K562 (cell line): Measurements from ENCODE around the gene IP6K2. TPM values are rescaled to one million over a fixed set of nuclear protein-coding genes. Genes with fewer than 3 reads are reported as not detected.
A peak's percentile ranks its signal among the peaks of the same experiment; 100 is the strongest.

Experiments used
- BRD4 ChIP-seq: fragments of 200-600 bp; sonication (generic); IDR thresholded peaks from 2 replicates; pipeline ENCODE4 v1.6.1; 2017; ENCODE audit warnings: inconsistent platforms
- CHD4 ChIP-seq: fragments of 200-600 bp; sonication (generic); IDR thresholded peaks from 3 replicates; pipeline ENCODE4 v1.6.1; 2012; ENCODE audit warnings: low read depth, mild to moderate bottlenecking, mixed read lengths, low read length, inconsistent platforms; ENCODE audit not compliant: insufficient read depth, insufficient replicate concordance, poor library complexity, severe bottlenecking
- EHMT2 ChIP-seq: fragments of 450-650 bp; IDR thresholded peaks from 2 replicates; pipeline ENCODE4 v1.6.1; 2018; ENCODE audit warnings: antibody characterized with exemption
- ESRRB ChIP-seq: fragments of 250-450 bp; sonication (Bioruptor Pico); IDR thresholded peaks from 2 replicates; pipeline ENCODE4 v1.5.0; 2020; ENCODE audit warnings: mild to moderate bottlenecking, moderate library complexity, borderline replicate concordance
- FOXM1 ChIP-seq, 2 experiments: fragments of 450-650 bp in 1 of 2; sonication (generic) in 1 of 2; formaldehyde crosslinking in 1 of 2; IDR thresholded peaks; 2 replicates each; pipeline versions ENCODE4 v1.6.1 to v1.9.0; 2017 to 2022; ENCODE audit warnings: low read depth in 2 of 2, mild to moderate bottlenecking in 2 of 2, missing genetic modification reagents in 1 of 2, moderate library complexity in 1 of 2
- KAT8 ChIP-seq: fragments of 450-650 bp; IDR thresholded peaks from 2 replicates; pipeline ENCODE4 v1.6.1; 2016; ENCODE audit warnings: low read depth, mild to moderate bottlenecking
- MTA2 ChIP-seq: fragments of 450-650 bp; IDR thresholded peaks from 2 replicates; pipeline ENCODE4 v1.6.1; 2016; ENCODE audit warnings: low read depth
- MYNN ChIP-seq, 2 experiments: sonication (generic); formaldehyde crosslinking in 1 of 2; IDR thresholded peaks; 2 replicates each; pipeline versions ENCODE4 v1.5.0 to v1.6.1; 2016 to 2020; ENCODE audit warnings: antibody characterized with exemption in 1 of 2, missing genetic modification reagents in 1 of 2
- NFIC ChIP-seq: fragments of 450-650 bp; IDR thresholded peaks from 2 replicates; pipeline ENCODE4 v1.6.1; 2017; ENCODE audit warnings: mild to moderate bottlenecking, inconsistent platforms
- PHB ChIP-seq: fragments of 250-450 bp; sonication (Bioruptor Pico); IDR thresholded peaks from 2 replicates; pipeline ENCODE4 v1.5.0; 2021
- RBBP5 ChIP-seq: fragments of 200-600 bp; sonication (generic); IDR thresholded peaks from 2 replicates; pipeline ENCODE4 v1.6.1; 2012; ENCODE audit warnings: borderline replicate concordance, mild to moderate bottlenecking, low read length, control low read depth, inconsistent platforms; ENCODE audit not compliant: insufficient read depth, poor library complexity, severe bottlenecking
- SMC3 ChIP-seq: conservative IDR thresholded peaks from 2 replicates; pipeline ENCODE4 v1.6.1; 2011; ENCODE audit warnings: low read depth, low read length, improper control_type of control experiment; ENCODE audit not compliant: insufficient read depth
- ZFP30 ChIP-seq: fragments of 250-450 bp; sonication (Bioruptor Pico); IDR thresholded peaks from 2 replicates; pipeline ENCODE4 v1.8.0; 2022; ENCODE audit warnings: moderate library complexity, mild to moderate bottlenecking, inconsistent platforms, borderline replicate concordance
- ZNF436 ChIP-seq: fragments of 250-450, 450-650 bp; sonication (Bioruptor Pico); formaldehyde crosslinking; IDR thresholded peaks from 2 replicates; pipeline ENCODE4 v1.7.0; 2020; ENCODE audit warnings: mild to moderate bottlenecking
- ZNF57 ChIP-seq: fragments of 450-650 bp; formaldehyde crosslinking; IDR thresholded peaks from 2 replicates; pipeline ENCODE4 v1.4.0; 2020; ENCODE audit warnings: mild to moderate bottlenecking, moderate library complexity
- polyA plus RNA-seq, 8 experiments: library from polyadenylated mRNA; depleted of rRNA in 4 of 8; stranded (reverse) in 5 of 8; unstranded in 3 of 8; fragments of >200 nt; fragmentation: Nextera tagmentation in 2 of 8; fragmentation: Illumina TruSeq in 1 of 8; extraction: Ambion mirVana in 2 of 8; extraction: Trizol in 1 of 8; gene quantifications; 2 replicates each; pipeline versions ENCODE4 v1.2.1 to v1.2.3, GENCODE V29; 2011 to 2014; ENCODE audit warnings: inconsistent platforms in 1 of 8, missing spikeins in 1 of 8
- total RNA-seq, 7 experiments: library from RNA; depleted of rRNA in 6 of 7; stranded (reverse); fragments of >200 nt in 6 of 7; fragmentation: Illumina TruSeq in 2 of 7; extraction: Trizol in 2 of 7; gene quantifications; 2 replicates each; pipeline versions ENCODE4 v1.2.1 to v1.2.3, GENCODE V29; 2011 to 2021; ENCODE audit warnings: low replicate concordance in 1 of 7
- TF ChIP-seq, protein P1 (sequence below): fragments of 250-450 bp; sonication (Bioruptor Pico); IDR thresholded peaks from 2 replicates; pipeline ENCODE4 v1.9.0; 2021; ENCODE audit warnings: mild to moderate bottlenecking, inconsistent platforms
- TF ChIP-seq, protein P2 (sequence below): fragments of 250-450 bp; sonication (Bioruptor Pico); IDR thresholded peaks from 2 replicates; pipeline ENCODE4 v1.8.0; 2021; ENCODE audit warnings: borderline replicate concordance, mild to moderate bottlenecking, moderate library complexity; ENCODE audit not compliant: poor library complexity, severe bottlenecking
- TF ChIP-seq, protein P3 (sequence below): fragments of 450-650 bp; formaldehyde crosslinking; IDR thresholded peaks from 2 replicates; pipeline ENCODE4 v1.4.0; 2020; ENCODE audit warnings: mild to moderate bottlenecking, mixed read lengths
- TF ChIP-seq, protein P4 (sequence below): sonication (generic); formaldehyde crosslinking; IDR thresholded peaks from 2 replicates; pipeline ENCODE4 v1.8.0; 2022; ENCODE audit warnings: missing genetic modification reagents, mild to moderate bottlenecking, borderline replicate concordance

The IP6K2 gene
- total and polyA plus RNA-seq, 9 of the 15 experiments (the other 6 are each of a cell fraction or from before 2014, with no cell fraction given): 19.6 to 78.1 (median 48.0) TPM

DNA sequence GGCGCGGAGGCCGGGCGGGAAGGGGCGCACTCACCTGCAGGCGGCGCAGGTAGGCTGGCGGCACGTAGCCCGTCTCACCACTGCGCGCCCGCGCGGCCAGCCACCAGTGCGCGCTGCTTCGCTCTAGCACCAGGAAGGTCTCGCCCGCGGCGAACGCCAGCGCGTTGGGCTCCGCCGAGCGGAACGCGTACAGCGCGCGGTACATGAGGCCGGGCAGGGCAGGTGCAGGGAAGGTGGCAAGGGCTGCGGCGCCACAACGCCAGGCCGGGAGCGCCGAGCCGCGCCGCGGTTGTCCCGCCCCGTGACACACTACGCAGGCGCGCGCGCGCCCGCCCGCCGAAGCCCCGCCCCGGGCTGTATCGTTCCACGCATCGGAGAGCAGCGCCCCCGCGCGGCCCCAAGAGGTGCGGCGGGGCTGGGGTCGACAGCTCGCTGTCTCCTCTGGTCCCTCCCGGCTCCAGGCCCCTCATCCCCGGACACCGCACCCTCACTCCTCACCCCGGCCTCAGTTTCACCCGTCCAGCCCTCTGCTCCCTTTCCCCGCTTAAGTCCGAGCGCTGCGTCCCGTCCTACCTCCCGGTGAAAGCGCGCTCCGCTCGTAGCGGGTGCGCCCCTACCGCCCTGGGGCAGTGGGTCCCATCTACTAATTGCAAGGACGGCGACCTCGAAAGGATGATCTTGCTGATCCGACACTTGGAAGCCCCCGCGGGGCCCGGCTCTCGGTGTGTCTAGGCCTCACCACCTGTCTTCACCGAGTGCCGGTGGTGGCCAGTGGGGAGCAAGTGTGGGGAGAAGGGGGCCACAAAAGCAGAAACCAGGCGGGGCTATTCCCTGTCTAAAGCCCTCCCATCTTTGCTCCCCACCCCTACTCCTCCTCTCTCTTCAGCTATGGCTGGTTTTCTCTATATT lies 31.2 kb downstream of the IP6K2 start, which contains the start of gene NCKIPSD (continued):
- TF ChIP-seq, protein P1, sequence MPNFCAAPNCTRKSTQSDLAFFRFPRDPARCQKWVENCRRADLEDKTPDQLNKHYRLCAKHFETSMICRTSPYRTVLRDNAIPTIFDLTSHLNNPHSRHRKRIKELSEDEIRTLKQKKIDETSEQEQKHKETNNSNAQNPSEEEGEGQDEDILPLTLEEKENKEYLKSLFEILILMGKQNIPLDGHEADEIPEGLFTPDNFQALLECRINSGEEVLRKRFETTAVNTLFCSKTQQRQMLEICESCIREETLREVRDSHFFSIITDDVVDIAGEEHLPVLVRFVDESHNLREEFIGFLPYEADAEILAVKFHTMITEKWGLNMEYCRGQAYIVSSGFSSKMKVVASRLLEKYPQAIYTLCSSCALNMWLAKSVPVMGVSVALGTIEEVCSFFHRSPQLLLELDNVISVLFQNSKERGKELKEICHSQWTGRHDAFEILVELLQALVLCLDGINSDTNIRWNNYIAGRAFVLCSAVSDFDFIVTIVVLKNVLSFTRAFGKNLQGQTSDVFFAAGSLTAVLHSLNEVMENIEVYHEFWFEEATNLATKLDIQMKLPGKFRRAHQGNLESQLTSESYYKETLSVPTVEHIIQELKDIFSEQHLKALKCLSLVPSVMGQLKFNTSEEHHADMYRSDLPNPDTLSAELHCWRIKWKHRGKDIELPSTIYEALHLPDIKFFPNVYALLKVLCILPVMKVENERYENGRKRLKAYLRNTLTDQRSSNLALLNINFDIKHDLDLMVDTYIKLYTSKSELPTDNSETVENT: peak; percentile 63; the same call in 1 of the 2 replicates
- TF ChIP-seq KAT8 (no peak), MTA2 (no peak), EHMT2 (no peak), BRD4 (no peak), SMC3 (peak; percentile 32; the same call in 1 of the 2 replicates), RBBP5 (peak; percentile 89), PHB (CRISPR knock-in tag) (no peak), ESRRB (CRISPR knock-in tag) (no peak), ZNF57 (no peak), NFIC (no peak), MYNN (IDR thresholded peaks at IDR 0.05) (no peak), MYNN (CRISPR knock-in tag; IDR thresholded peaks at IDR 0.05) (no peak), FOXM1 (IDR thresholded peaks at IDR 0.05; ENCODE audit: low read depth) (no peak), FOXM1 (CRISPR knock-in tag; IDR thresholded peaks at IDR 0.05; ENCODE audit: low read depth) (0 out of 2 replicates have a peak, but pooled peaks have one; percentile 52), ZNF436 (CRISPR knock-in tag) (no peak), ZFP30 (no peak), CHD4 (no peak)
- TF ChIP-seq, protein P2, sequence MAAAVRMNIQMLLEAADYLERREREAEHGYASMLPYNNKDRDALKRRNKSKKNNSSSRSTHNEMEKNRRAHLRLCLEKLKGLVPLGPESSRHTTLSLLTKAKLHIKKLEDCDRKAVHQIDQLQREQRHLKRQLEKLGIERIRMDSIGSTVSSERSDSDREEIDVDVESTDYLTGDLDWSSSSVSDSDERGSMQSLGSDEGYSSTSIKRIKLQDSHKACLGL: no peak
- TF ChIP-seq, protein P3, sequence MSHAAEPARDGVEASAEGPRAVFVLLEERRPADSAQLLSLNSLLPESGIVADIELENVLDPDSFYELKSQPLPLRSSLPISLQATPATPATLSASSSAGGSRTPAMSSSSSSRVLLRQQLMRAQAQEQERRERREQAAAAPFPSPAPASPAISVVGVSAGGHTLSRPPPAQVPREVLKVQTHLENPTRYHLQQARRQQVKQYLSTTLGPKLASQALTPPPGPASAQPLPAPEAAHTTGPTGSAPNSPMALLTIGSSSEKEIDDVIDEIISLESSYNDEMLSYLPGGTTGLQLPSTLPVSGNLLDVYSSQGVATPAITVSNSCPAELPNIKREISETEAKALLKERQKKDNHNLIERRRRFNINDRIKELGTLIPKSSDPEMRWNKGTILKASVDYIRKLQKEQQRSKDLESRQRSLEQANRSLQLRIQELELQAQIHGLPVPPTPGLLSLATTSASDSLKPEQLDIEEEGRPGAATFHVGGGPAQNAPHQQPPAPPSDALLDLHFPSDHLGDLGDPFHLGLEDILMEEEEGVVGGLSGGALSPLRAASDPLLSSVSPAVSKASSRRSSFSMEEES (CRISPR knock-in tag): no peak
- TF ChIP-seq, protein P4, sequence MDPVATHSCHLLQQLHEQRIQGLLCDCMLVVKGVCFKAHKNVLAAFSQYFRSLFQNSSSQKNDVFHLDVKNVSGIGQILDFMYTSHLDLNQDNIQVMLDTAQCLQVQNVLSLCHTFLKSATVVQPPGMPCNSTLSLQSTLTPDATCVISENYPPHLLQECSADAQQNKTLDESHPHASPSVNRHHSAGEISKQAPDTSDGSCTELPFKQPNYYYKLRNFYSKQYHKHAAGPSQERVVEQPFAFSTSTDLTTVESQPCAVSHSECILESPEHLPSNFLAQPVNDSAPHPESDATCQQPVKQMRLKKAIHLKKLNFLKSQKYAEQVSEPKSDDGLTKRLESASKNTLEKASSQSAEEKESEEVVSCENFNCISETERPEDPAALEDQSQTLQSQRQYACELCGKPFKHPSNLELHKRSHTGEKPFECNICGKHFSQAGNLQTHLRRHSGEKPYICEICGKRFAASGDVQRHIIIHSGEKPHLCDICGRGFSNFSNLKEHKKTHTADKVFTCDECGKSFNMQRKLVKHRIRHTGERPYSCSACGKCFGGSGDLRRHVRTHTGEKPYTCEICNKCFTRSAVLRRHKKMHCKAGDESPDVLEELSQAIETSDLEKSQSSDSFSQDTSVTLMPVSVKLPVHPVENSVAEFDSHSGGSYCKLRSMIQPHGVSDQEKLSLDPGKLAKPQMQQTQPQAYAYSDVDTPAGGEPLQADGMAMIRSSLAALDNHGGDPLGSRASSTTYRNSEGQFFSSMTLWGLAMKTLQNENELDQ (CRISPR knock-in tag): no peak
